Neural cell (in vitro differentiated cells): Measurements from ENCODE around the gene TRPV5. TPM values are rescaled to one million over a fixed set of nuclear protein-coding genes. Genes with fewer than 3 reads are reported as not detected.

Experiments
- H2AFZ ChIP-seq: fragments of 200-600, 300-800 bp; sonication (generic), shearing (Covaris generic); 2 replicates; pipeline ENCODE4 v1.6.0; 2014; ENCODE audit warnings: low read depth, mild to moderate bottlenecking, antibody characterized with exemption, low read length, moderate library complexity
- H3F3A ChIP-seq: fragments of 200-600 bp; shearing (Covaris generic); 2 replicates; pipeline ENCODE4 v1.6.1; 2016; ENCODE audit warnings: mild to moderate bottlenecking, moderate library complexity, mixed read lengths, antibody characterized with exemption, low read length; ENCODE audit not compliant: insufficient read depth, poor library complexity, severe bottlenecking
- H3K27ac ChIP-seq: fragments of 200-600, 300-800 bp; sonication (generic), shearing (Covaris generic); 2 replicates; pipeline ENCODE4 v1.5.1; 2014; ENCODE audit warnings: mild to moderate bottlenecking, low read length, moderate library complexity
- H3K27me3 ChIP-seq: fragments of 300-800, 200-600 bp; sonication (generic), shearing (Covaris generic); 2 replicates; pipeline ENCODE4 v1.6.0; 2014; ENCODE audit warnings: mild to moderate bottlenecking, low read depth, low read length, moderate library complexity; ENCODE audit not compliant: insufficient read depth
- H3K36me3 ChIP-seq: fragments of 300-800, 200-600 bp; sonication (generic), shearing (Covaris generic); 2 replicates; pipeline ENCODE4 v1.5.1; 2014; ENCODE audit warnings: mild to moderate bottlenecking, antibody characterized with exemption, low read length, moderate library complexity; ENCODE audit not compliant: insufficient read depth
- H3K4me2 ChIP-seq: fragments of 300-800, 200-600 bp; sonication (generic), shearing (Covaris generic); 2 replicates; pipeline ENCODE4 v1.6.0; 2014; ENCODE audit warnings: mild to moderate bottlenecking, low read length
- H3K4me3 ChIP-seq: fragments of 300-800, 200-600 bp; sonication (generic), shearing (Covaris generic); 2 replicates; pipeline ENCODE4 v1.5.1; 2014; ENCODE audit warnings: mild to moderate bottlenecking, low read length, moderate library complexity
- H3K79me2 ChIP-seq: fragments of 200-600 bp; shearing (Covaris generic); replicated peaks from 2 replicates; pipeline ENCODE4 v1.6.0; 2014; ENCODE audit warnings: mild to moderate bottlenecking, low read length, moderate library complexity; ENCODE audit not compliant: insufficient read depth
- H3K9ac ChIP-seq: fragments of 300-800, 200-600 bp; sonication (generic), shearing (Covaris generic); 2 replicates; pipeline ENCODE4 v1.6.1; 2016; ENCODE audit warnings: mild to moderate bottlenecking, low read length, mixed read lengths
- H3K9me2 ChIP-seq: fragments of 200-600 bp; shearing (Covaris generic); 2 replicates; pipeline ENCODE4 v1.6.1; 2016; ENCODE audit warnings: mild to moderate bottlenecking, low read length, mixed read lengths; ENCODE audit not compliant: insufficient read depth
- H3K9me3 ChIP-seq: fragments of 200-600, 300-800 bp; sonication (generic), shearing (Covaris generic); 2 replicates; pipeline ENCODE4 v1.6.1; 2016; ENCODE audit warnings: mild to moderate bottlenecking, mixed run types, low read length, moderate library complexity, mixed read lengths
- H4K20me1 ChIP-seq: fragments of 200-600 bp; shearing (Covaris generic); 2 replicates; pipeline ENCODE4 v1.6.1; 2016; ENCODE audit warnings: mild to moderate bottlenecking, mixed run types; ENCODE audit not compliant: insufficient read depth
- CTCF ChIP-seq: fragments of 450-650 bp; IDR thresholded peaks from 2 replicates; pipeline ENCODE4 v1.5.1; 2014; ENCODE audit warnings: antibody characterized with exemption, mild to moderate bottlenecking, moderate library complexity; ENCODE audit not compliant: poor library complexity, severe bottlenecking
- EP300 ChIP-seq: fragments of 450-650 bp; conservative IDR thresholded peaks from 2 replicates; pipeline ENCODE4 v1.6.1; 2014; ENCODE audit warnings: antibody characterized with exemption, mild to moderate bottlenecking, moderate library complexity; ENCODE audit not compliant: poor library complexity, severe bottlenecking
- EZH2 ChIP-seq: fragments of 200-600, 300-800 bp; shearing (Covaris generic), sonication (generic); IDR thresholded peaks from 2 replicates; pipeline ENCODE4 v1.6.1; 2014; ENCODE audit warnings: antibody characterized with exemption, low read length, borderline replicate concordance, mild to moderate bottlenecking; ENCODE audit not compliant: insufficient read depth, poor library complexity, severe bottlenecking
- MXI1 ChIP-seq: fragments of 450-650 bp; conservative IDR thresholded peaks from 2 replicates; pipeline ENCODE4 v1.6.1; 2014; ENCODE audit warnings: antibody characterized with exemption, mild to moderate bottlenecking; ENCODE audit not compliant: poor library complexity, severe bottlenecking
- POLR2AphosphoS5 ChIP-seq: IDR thresholded peaks from 2 replicates; pipeline ENCODE4 v1.6.1; 2012
- RAD21 ChIP-seq: fragments of 450-650 bp; conservative IDR thresholded peaks from 2 replicates; pipeline ENCODE4 v1.6.1; 2014; ENCODE audit warnings: antibody characterized with exemption, mild to moderate bottlenecking, moderate library complexity
- REST ChIP-seq: IDR thresholded peaks from 2 replicates; pipeline ENCODE4 v1.6.1; 2012; ENCODE audit warnings: borderline replicate concordance
- SMC3 ChIP-seq: fragments of 450-650 bp; conservative IDR thresholded peaks from 2 replicates; pipeline ENCODE4 v1.6.1; 2014; ENCODE audit warnings: antibody characterized with exemption, mild to moderate bottlenecking, moderate library complexity; ENCODE audit not compliant: poor library complexity
- TAF1 ChIP-seq: IDR thresholded peaks from 2 replicates; pipeline ENCODE4 v1.6.1; 2012; ENCODE audit warnings: low read depth
- polyA plus RNA-seq: library from polyadenylated mRNA; depleted of rRNA; stranded (reverse); fragments of >200 nt; gene quantifications from 2 replicates; pipeline ENCODE4 v1.2.3, GENCODE V29; 2014

The TRPV5 gene
- polyA plus RNA-seq, 1 donor from 2014 or later: not detected

- H3K27ac ChIP-seq: no peak overlapping the region
Measured at GRCh38 chr7:142897691-142898090, 35.9 kb downstream of the TRPV5 start.

GRCh38 chr7:142896741-142897379, 36.7 kb downstream of the TRPV5 start:
- no peaks in the 10 kb centered on the region for H3K9me2 ChIP-seq
- no peak overlapping the region for H3K9ac ChIP-seq
- H3K4me2 ChIP-seq: no peak overlapping the region
- no peak overlapping the region for H3K27ac ChIP-seq
- no peaks in the 10 kb centered on the region for H3K79me2 ChIP-seq
- no peaks in the 10 kb centered on the region for H3K27me3 ChIP-seq
- no peaks in the 10 kb centered on the region for H3K9me3 ChIP-seq
- H2AFZ ChIP-seq: no peak overlapping the region
- no peaks in the 10 kb centered on the region for H3K36me3 ChIP-seq
- no peaks in the 10 kb centered on the region for H3F3A ChIP-seq
- H4K20me1 ChIP-seq: no peaks in the 10 kb centered on the region
- no peak overlapping the region for H3K4me3 ChIP-seq
- TF ChIP-seq RAD21: no peak
- TF ChIP-seq POLR2AphosphoS5: no peak
- no peak for TF ChIP-seq MXI1
- TF ChIP-seq EP300: no peak
- no peak for TF ChIP-seq EZH2
- no peak for TF ChIP-seq SMC3
- TF ChIP-seq CTCF: no peak
- TF ChIP-seq TAF1: no peak

More at GRCh38 chr7:142897691-142898090, 35.9 kb downstream of the TRPV5 start:
- TF ChIP-seq RAD21: no peak
- TF ChIP-seq SMC3: no peak
- no peak for TF ChIP-seq REST
- no peak for TF ChIP-seq EZH2
- no peak for TF ChIP-seq CTCF
- no peak for TF ChIP-seq TAF1
- peak; percentile 43 for TF ChIP-seq EP300
- TF ChIP-seq POLR2AphosphoS5: peak; percentile 36
- no peak for TF ChIP-seq MXI1
- no peaks in the 10 kb centered on the region for H3F3A ChIP-seq
- no peak overlapping the region for H3K4me3 ChIP-seq
- H3K9me3 ChIP-seq: no peaks in the 10 kb centered on the region
- H3K9ac ChIP-seq: no peak overlapping the region
- H3K36me3 ChIP-seq: no peaks in the 10 kb centered on the region
- H3K9me2 ChIP-seq: no peaks in the 10 kb centered on the region
- H3K27me3 ChIP-seq: no peaks in the 10 kb centered on the region
- no peaks in the 10 kb centered on the region for H3K79me2 ChIP-seq
- H2AFZ ChIP-seq: no peak overlapping the region
- no peak overlapping the region for H3K4me2 ChIP-seq
- no peaks in the 10 kb centered on the region for H4K20me1 ChIP-seq
